ENCODE data around the gene EHD4. TPM values are rescaled to one million over a fixed set of nuclear protein-coding genes. Genes with fewer than 3 reads are reported as not detected.

EHD4 gene
- total and polyA plus RNA-seq, 9 of the 15 experiments (the other 6 are each of a cell fraction or from before 2014, with no cell fraction given), result 0.89 to 10.3 (median 6.4) TPM

DNA sequence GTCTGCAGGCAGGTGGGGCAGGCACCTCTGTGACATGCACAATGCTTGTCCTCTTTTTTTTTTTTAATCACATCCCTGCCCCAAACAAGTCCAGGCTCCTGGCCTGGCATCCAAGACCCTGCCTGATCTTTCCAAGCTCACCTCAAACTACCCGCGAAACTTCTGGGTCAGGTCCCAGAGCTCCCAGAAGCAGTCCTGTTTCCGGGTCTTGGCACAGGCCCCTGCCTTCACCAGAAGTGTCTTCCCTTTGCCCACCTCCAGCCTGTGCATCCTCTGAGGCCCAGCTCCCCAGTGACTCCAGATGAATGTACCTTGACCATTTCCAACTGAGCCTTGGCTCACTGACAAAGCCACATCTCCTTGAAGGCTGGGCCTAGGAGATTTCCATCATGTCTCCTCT lies 25.5 kb upstream of the EHD4 start:
- Histone ChIP-seq H3K9ac (ENCODE audit: insufficient read depth in 1 of 2, low read depth in 2 of 2, low read length in 2 of 2) (no peak overlapping the region), H3K4me2 (ENCODE audit: insufficient read depth, low read length) (no peak overlapping the region), H3K36me3 (ENCODE audit: control insufficient read depth, insufficient read depth, low read length) (no peaks in the 10 kb centered on the region), H3K9me3 (replicated peaks; ENCODE audit: control insufficient read depth, insufficient read depth, low read depth, low read length) (no peaks in the 10 kb centered on the region), H2AFZ (ENCODE audit: low read depth, low read length) (no peak overlapping the region), H3K4me1 (replicated peaks in 1 of 2; ENCODE audit: control insufficient read depth in 2 of 2, insufficient read depth in 2 of 2, low read length in 2 of 2) (no peaks in the 10 kb centered on the region), H3K4me3 (no peak overlapping the region), H4K20me1 (replicated peaks; ENCODE audit: control insufficient read depth, insufficient read depth, low read length) (peaks cover 11% of the 10 kb centered on the region), H3K27ac (ENCODE audit: extremely low read depth, low read depth, low read length) (no peak overlapping the region), H3K79me2 (ENCODE audit: control insufficient read depth, insufficient read depth, low read length) (no peaks in the 10 kb centered on the region), H3K27me3 (ENCODE audit: control insufficient read depth in 2 of 2, insufficient read depth in 2 of 2, low read length in 2 of 2) (peaks cover 30 to 64% of the 10 kb centered on the region in 2 experiments), H3K9me1 (ENCODE audit: control insufficient read depth, insufficient read depth, low read length) (no peaks in the 10 kb centered on the region)
- in situ Hi-C loops (cut with MboI) (no loop called here), intact Hi-C loops (cut with micrococcal nuclease) (no loop called here)
- ATAC-seq, result no peak
- DNase-seq (ENCODE audit: extremely low read depth in 1 of 4, low spot score in 3 of 4), result no peak
- BruUV-seq (replicated peaks), result no TSS peak
- POLR2A ChIA-PET, result interaction anchor here (0.5 to 1.1 kb wide), 2 partner anchors 16 to 366 kb away, joined by 3 read pairs; no protein-coding TSS in a partner anchor
- CTCF ChIA-PET (ENCODE audit: low intra/inter-chr PET ratio), result no interaction called here
- TF ChIP-seq PTTG1 (tag; IDR thresholded peaks at IDR 0.05; ENCODE audit: low read depth), result no peak
- TF ChIP-seq ZNF224 (CRISPR knock-in tag; IDR thresholded peaks at IDR 0.05), result no peak
- TF ChIP-seq FOXK1 (CRISPR knock-in tag; IDR thresholded peaks at IDR 0.05; ENCODE audit: borderline replicate concordance), result no peak
- no peak for TF ChIP-seq ZBTB17 (CRISPR knock-in tag; IDR thresholded peaks at IDR 0.05)
- no peak for TF ChIP-seq BCL6 (CRISPR knock-in tag; IDR thresholded peaks at IDR 0.05)
- TF ChIP-seq EP300 (IDR thresholded peaks at IDR 0.05; ENCODE audit: low read length), result no peak
- no peak for TF ChIP-seq SMAD3 (CRISPR knock-in tag; conservative IDR thresholded peaks at IDR 0.05)
- no peak for TF ChIP-seq ZNF507 (tag; conservative IDR thresholded peaks at IDR 0.05)
- TF ChIP-seq, protein P1, sequence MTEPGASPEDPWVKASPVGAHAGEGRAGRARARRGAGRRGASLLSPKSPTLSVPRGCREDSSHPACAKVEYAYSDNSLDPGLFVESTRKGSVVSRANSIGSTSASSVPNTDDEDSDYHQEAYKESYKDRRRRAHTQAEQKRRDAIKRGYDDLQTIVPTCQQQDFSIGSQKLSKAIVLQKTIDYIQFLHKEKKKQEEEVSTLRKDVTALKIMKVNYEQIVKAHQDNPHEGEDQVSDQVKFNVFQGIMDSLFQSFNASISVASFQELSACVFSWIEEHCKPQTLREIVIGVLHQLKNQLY (CRISPR knock-in tag; conservative IDR thresholded peaks at IDR 0.05), result no peak
- no peak for TF ChIP-seq HNRNPUL1 (IDR thresholded peaks at IDR 0.05; ENCODE audit: low read length)
- TF ChIP-seq, protein P2, sequence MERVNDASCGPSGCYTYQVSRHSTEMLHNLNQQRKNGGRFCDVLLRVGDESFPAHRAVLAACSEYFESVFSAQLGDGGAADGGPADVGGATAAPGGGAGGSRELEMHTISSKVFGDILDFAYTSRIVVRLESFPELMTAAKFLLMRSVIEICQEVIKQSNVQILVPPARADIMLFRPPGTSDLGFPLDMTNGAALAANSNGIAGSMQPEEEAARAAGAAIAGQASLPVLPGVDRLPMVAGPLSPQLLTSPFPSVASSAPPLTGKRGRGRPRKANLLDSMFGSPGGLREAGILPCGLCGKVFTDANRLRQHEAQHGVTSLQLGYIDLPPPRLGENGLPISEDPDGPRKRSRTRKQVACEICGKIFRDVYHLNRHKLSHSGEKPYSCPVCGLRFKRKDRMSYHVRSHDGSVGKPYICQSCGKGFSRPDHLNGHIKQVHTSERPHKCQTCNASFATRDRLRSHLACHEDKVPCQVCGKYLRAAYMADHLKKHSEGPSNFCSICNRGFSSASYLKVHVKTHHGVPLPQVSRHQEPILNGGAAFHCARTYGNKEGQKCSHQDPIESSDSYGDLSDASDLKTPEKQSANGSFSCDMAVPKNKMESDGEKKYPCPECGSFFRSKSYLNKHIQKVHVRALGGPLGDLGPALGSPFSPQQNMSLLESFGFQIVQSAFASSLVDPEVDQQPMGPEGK (CRISPR knock-in tag; IDR thresholded peaks at IDR 0.05; ENCODE audit: borderline replicate concordance), result no peak
- no peak for TF ChIP-seq ZNF232 (CRISPR knock-in tag; IDR thresholded peaks at IDR 0.05)
- no peak for TF ChIP-seq ZNF197 (CRISPR knock-in tag; IDR thresholded peaks at IDR 0.05; ENCODE audit: low read depth)
- no peak for TF ChIP-seq STAT5A (IDR thresholded peaks at IDR 0.05; ENCODE audit: borderline replicate concordance, low read length)
- no peak for TF ChIP-seq HMG20A (CRISPR knock-in tag; conservative IDR thresholded peaks at IDR 0.05)
- TF ChIP-seq SRSF3 (IDR thresholded peaks at IDR 0.05; ENCODE audit: insufficient read depth, low read length), result no peak
- TF ChIP-seq SRF (CRISPR knock-in tag; IDR thresholded peaks at IDR 0.05), result no peak
- TF ChIP-seq ELF1 (tag; IDR thresholded peaks at IDR 0.05), result no peak
- TF ChIP-seq ZC3H4 (CRISPR knock-in tag; IDR thresholded peaks at IDR 0.05; ENCODE audit: borderline replicate concordance), result no peak
- WGBS (ENCODE audit: insufficient coverage, low coverage, missing lambda C conversion rate), result 11% methylated on average over 3 of the region's 3 CpGs
- no peak for FAIRE-seq

All from K562 (cell line).